Ishikawa (cell line): ENCODE data around the gene NTRK3.

ENCODE experiments used
- CEBPB ChIP-seq: IDR thresholded peaks from 2 replicates; pipeline ENCODE4 v1.6.1; 2012
- NFIC ChIP-seq: IDR thresholded peaks from 2 replicates; pipeline ENCODE4 v1.6.1; 2012
- RAD21 ChIP-seq: IDR thresholded peaks from 2 replicates; pipeline ENCODE4 v1.6.1; 2012; ENCODE audit warnings: low read depth
- TAF1 ChIP-seq: IDR thresholded peaks from 2 replicates; pipeline ENCODE4 v1.6.1; 2012; ENCODE audit warnings: low read depth, mild to moderate bottlenecking
- TEAD4 ChIP-seq: IDR thresholded peaks from 2 replicates; pipeline ENCODE4 v1.6.1; 2012
- YY1 ChIP-seq: IDR thresholded peaks from 2 replicates; pipeline ENCODE4 v1.6.1; 2012; ENCODE audit warnings: low read depth
- TF ChIP-seq, protein P1 (sequence below): IDR thresholded peaks from 2 replicates; pipeline ENCODE4 v1.6.1; 2012; ENCODE audit warnings: low read depth, mild to moderate bottlenecking
- TF ChIP-seq, protein P2 (sequence below): IDR thresholded peaks from 2 replicates; pipeline ENCODE4 v1.6.1; 2012

DNA sequence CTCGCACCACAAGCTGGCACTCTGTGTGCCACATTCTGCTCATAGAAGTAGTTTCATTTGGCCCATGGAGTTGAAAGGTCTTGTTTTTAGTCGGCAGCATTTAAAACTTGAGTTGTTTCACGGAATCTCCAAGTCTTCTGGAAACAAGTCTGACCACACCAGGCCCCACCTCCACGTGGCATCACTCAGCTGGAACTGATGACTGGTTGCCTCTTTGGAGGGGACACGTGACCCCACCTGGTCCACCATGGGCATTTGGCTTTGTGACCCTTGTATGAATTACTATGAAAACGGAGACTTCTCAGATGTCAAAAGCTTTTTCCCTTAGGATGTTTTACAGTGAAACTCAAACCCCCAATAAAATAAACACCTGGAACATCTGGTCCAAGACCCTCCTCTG lies 74.9 kb downstream of the NTRK3 start:
- TF ChIP-seq, protein P1, sequence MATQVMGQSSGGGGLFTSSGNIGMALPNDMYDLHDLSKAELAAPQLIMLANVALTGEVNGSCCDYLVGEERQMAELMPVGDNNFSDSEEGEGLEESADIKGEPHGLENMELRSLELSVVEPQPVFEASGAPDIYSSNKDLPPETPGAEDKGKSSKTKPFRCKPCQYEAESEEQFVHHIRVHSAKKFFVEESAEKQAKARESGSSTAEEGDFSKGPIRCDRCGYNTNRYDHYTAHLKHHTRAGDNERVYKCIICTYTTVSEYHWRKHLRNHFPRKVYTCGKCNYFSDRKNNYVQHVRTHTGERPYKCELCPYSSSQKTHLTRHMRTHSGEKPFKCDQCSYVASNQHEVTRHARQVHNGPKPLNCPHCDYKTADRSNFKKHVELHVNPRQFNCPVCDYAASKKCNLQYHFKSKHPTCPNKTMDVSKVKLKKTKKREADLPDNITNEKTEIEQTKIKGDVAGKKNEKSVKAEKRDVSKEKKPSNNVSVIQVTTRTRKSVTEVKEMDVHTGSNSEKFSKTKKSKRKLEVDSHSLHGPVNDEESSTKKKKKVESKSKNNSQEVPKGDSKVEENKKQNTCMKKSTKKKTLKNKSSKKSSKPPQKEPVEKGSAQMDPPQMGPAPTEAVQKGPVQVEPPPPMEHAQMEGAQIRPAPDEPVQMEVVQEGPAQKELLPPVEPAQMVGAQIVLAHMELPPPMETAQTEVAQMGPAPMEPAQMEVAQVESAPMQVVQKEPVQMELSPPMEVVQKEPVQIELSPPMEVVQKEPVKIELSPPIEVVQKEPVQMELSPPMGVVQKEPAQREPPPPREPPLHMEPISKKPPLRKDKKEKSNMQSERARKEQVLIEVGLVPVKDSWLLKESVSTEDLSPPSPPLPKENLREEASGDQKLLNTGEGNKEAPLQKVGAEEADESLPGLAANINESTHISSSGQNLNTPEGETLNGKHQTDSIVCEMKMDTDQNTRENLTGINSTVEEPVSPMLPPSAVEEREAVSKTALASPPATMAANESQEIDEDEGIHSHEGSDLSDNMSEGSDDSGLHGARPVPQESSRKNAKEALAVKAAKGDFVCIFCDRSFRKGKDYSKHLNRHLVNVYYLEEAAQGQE: no peak
- TF ChIP-seq RAD21: no peak
- no peak for TF ChIP-seq TEAD4
- no peak for TF ChIP-seq YY1
- no peak for TF ChIP-seq TAF1
- TF ChIP-seq, protein P2, sequence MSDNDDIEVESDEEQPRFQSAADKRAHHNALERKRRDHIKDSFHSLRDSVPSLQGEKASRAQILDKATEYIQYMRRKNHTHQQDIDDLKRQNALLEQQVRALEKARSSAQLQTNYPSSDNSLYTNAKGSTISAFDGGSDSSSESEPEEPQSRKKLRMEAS: no peak
- no peak for TF ChIP-seq CEBPB
- TF ChIP-seq NFIC: no peak
